C1 segment of cervical spinal cord (tissue), 14 donors: ENCODE results near the gene HOMER3.
"Not testable (repeated sequence)": the region's sequence is repeated elsewhere in the genome, so short reads cannot be mapped to it uniquely, and the experiment has no call there.

Experiments
- DNase-seq, 14 donors: peaks; one replicate each; lab custom pipeline; 2025; lab: John Stamatoyannopoulos, UW

HOMER3 gene

GRCh38 chr19:18954094-18954493, 13.1 kb upstream of the HOMER3 start:
- DNase-seq = no peak

DNA sequence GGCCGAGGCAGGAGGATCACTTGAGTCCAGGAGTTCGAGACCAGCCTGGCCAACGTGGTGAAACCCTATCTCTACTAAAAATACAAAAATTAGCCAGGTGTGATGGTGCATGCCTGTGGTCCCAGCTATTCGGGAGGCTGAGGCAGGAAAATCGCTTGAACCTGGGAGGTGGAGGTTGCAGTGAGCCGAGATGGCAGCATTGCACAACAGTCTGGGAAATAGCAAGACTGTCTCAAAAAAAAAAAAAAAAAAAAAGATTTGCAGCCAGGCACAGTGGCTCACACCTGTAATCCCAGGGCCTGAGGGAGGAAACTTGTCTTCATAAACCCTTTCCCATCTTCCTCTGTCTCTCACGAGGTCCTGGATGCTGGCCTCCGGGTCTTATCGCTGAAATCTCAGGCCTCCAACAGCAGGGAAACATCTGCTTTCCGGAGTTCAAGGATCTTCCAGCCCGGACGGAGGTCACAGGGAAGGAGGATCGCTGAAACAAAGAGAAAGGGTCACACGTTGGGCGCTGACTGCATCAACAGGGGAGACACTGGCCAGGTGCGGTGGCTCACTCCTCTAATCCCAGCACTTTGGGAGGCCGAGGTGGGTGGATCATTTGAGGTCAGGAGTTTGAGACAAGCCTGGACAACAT, 11.5 kb upstream of the HOMER3 start:
- DNase-seq = not testable (repeated sequence)

DNA sequence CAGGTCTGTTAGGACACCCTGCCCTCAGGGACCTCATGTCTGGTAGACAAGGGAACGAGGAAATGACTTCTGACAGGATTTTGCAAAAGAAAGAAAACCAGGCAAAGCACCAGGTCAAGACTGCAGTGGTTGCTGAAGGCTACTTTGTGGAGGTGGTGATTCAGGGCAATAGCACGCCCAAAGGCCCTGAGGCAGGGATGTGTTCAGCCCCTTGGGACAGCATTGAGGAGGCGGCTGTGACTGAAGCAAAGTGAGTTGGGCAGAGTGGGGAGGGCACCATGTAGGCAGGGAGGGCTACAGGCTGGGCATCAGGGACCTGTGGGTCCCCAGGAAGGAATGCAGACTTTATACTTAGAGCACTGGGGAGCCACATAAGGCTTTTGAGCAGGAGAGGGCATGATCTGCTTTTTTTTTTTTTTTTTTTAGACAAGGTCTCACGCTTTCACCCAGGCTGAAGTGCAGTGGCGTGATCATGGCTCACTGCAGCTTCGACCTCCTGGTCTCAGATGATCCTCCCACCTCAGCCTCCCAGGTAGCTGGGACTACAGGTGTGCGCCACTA, 10.8 kb upstream of the HOMER3 start:
- no peak for DNase-seq

DNA sequence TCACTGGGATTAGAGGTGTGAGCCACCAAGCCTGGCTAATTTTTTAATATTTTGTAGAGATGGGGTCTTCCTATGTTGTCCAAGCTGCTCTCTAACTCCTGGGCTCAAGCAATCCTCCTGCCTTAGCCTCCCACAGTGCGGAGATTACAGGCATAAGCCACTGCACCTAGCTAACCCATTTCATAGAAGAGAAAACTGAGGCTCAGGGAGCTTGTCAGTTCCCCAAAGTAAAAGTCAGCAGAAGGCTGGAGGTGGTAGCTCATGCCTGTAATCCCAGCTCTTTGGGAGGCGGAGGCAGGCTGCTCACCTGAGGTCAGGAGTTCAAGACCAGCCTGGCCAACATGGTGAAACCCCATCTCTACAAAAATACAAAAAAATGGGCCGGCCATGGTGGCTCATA, 8.8 kb upstream of the HOMER3 start:
- no peak for DNase-seq

GRCh38 chr19:18948976-18949356, 7.9 kb upstream of the HOMER3 start:
- DNase-seq = no peak

- DNase-seq = no peak
Observed at GRCh38 chr19:18948075-18948975, 7.3 kb upstream of the HOMER3 start.

DNA sequence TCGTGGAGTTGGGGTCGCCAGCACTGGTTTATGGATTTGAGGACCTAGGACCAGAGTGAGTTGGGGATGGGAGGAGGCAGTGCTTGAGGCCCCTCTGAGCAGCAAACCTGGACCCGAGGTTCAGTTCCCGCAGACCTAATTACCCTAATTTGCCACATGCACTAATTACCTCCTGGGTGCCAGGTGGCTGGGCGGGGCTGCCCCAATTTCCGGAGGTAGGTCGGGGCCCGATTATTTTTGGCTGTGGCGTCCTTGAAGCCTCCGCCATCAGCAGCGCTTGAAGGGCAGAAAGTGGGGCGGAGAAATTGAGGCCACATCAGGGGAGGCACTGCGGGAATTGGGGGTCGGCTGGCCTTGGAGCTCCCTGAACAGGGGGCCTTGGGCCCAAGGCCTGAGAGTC, 5.9 kb upstream of the HOMER3 start:
- no peak for DNase-seq

- DNase-seq = no peak
Observed at GRCh38 chr19:18946335-18946734, 5.3 kb upstream of the HOMER3 start.

DNA sequence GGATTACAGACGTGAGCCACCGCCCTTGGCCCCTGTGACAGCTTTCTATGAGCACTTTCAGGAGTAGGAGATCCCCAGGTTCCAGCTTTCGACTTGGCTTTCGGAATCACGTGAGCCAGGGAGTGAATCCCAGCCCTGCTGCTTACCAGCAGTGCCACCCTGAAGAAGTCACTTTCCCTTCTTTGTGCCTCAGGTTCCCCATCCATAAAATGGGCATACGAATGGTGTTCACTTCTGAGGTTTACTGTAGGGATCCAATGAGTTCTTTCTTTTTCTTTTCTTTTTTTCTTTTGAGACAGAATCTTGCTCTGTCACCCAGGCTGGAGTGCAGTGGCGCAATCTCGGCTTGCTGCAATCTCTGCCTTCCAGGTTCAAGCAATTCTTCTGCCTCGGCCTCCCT, 4.3 kb upstream of the HOMER3 start:
- DNase-seq = no peak

- peak in 1 of 14 donors; percentile 9 for DNase-seq
Observed at GRCh38 chr19:18943465-18943864, 2.4 kb upstream of the HOMER3 start.

- DNase-seq = no peak
Observed at GRCh38 chr19:18942692-18943091, 1.7 kb upstream of the HOMER3 start.

GRCh38 chr19:18941628-18942354, 774 bp upstream of the HOMER3 start:
- peak in 6 of 14 donors; percentile 3 to 21 (median 12) for DNase-seq

GRCh38 chr19:18939922-18940768, 872 bp downstream of the HOMER3 start:
- peak in 12 of 14 donors; percentile 18 to 82 (median 54) for DNase-seq

DNA sequence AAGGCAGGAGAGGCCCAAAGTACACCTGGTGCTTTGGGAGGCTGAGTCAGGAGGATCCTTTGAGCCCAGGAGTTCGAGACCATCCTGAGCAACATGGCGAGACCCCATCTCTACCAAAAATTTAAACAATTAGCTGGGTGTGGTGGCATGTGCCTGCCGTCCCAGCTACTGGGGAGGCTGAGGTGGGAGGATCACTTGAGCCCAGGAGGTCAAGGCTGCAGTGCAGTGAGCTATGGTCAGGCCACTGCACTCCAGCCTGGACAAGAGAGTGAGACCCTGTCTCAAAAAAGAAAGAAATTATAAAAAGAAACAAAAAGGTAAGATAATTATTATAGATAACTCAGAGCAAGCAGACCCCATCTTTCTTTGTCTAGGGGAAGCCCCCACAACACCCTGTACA, 1.9 kb downstream of the HOMER3 start:
- no peak for DNase-seq

GRCh38 chr19:18933297-18933696, 7.7 kb downstream of the HOMER3 start:
- no peak for DNase-seq

GRCh38 chr19:18932216-18932841, 8.7 kb downstream of the HOMER3 start:
- DNase-seq = peak in 9 of 14 donors; percentile 3 to 61 (median 39)

DNA sequence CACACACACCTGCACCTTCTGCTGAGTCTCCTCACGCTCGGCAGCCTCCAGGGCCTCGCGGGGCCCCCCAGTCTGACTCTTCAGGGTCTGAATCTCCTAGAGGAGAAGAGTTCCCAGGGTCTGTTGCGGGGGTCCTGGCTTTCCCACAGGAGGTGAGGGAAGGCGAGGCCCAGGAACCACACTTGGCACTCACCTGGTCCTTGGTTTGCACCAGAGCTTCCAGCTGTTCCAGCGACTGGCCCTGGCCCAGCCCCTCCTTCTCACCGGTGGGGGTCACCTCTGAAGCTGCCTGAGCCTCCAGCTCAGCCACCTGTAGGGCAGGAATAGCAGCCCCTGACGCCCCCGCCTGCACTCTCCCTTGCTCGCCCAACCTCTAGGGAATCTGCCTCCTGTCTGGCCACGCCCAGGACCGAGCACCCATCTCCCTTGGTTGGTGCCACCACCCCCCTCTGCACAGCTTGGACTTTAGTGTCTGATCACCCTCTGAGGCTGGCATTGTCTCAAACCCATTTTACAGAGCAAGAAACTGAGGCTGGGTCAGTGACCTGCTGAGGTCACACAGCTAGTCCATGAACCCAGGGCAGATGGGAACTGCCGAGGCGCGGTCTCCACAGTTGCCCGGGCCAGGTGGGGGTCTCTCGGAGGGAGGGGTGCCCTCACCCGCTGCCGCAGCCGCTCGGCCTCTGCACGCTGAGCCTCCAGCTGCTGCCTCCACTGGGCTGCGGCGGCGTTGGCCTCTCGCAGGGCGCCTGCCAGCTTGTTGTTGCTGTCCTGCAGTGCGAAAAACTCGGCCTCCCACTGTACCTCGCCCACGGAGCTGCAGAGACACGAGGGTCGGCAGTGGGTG, 9.5 kb downstream of the HOMER3 start:
- DNase-seq = no peak

DNA sequence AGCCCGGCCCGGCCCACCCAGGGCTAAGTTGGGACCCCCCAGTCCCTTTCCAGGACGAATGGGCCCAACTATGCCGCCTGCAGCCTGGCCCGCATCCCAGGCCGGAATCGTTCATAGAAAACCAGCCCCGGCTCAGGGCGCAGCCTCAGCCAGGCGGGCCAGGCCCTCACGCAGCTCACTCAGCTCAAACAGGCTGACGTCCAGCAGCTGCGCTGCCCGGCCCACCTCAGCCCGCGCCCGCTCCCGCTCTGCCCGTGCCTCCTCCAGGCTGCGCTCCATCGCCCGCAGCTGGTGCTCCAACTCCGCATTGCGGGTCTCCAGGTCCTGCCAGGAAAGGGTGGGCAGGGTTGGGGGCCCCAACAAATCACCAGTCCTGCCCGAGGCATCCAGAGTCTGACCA, 11.7 kb downstream of the HOMER3 start:
- DNase-seq = no peak

GRCh38 chr19:18928018-18928805, 12.8 kb downstream of the HOMER3 start:
- no peak for DNase-seq
